ENCODE measurements around the gene PTPN14.
A peak's percentile ranks its signal among the peaks of the same experiment; 100 is the strongest.

PTPN14 gene

GRCh38 chr1:214449371-214449770 lies 102.0 kb downstream of the PTPN14 start:
- no peak for DNase-seq

- no peak for DNase-seq
Observed at GRCh38 chr1:214448536-214448935, 102.9 kb downstream of the PTPN14 start.

- DNase-seq: no peak
Observed at GRCh38 chr1:214447557-214447871, 103.9 kb downstream of the PTPN14 start.

- no peak for DNase-seq
Observed at GRCh38 chr1:214446772-214447556, 104.4 kb downstream of the PTPN14 start.

GRCh38 chr1:214445831-214446614 lies 105.4 kb downstream of the PTPN14 start:
- no peak for DNase-seq

- DNase-seq: no peak
Observed at GRCh38 chr1:214445199-214445598, 106.2 kb downstream of the PTPN14 start.

- DNase-seq: no peak
Observed at GRCh38 chr1:214444182-214444939, 107.0 kb downstream of the PTPN14 start.

- peak in 1 of 6 experiments; percentile 7 for DNase-seq
Observed at GRCh38 chr1:214441119-214441518, 110.3 kb downstream of the PTPN14 start.

GRCh38 chr1:214440219-214440965 lies 111.0 kb downstream of the PTPN14 start:
- no peak for DNase-seq

- peak in 1 of 6 experiments; percentile 28 for DNase-seq
Observed at GRCh38 chr1:214439352-214440119, 111.9 kb downstream of the PTPN14 start.

GRCh38 chr1:214438530-214438929 lies 112.9 kb downstream of the PTPN14 start:
- no peak for DNase-seq

GRCh38 chr1:214438075-214438474 lies 113.3 kb downstream of the PTPN14 start:
- DNase-seq: no peak

- DNase-seq: no peak
Observed at GRCh38 chr1:214435867-214436266, 115.5 kb downstream of the PTPN14 start.

- DNase-seq: no peak
Observed at GRCh38 chr1:214432245-214432644, 119.2 kb downstream of the PTPN14 start.

- DNase-seq: no peak
Observed at GRCh38 chr1:214429951-214430770, 121.2 kb downstream of the PTPN14 start.

GRCh38 chr1:214427871-214428277 lies 123.5 kb downstream of the PTPN14 start:
- peak in 5 of 6 experiments; percentile 1 to 78 (median 59) for DNase-seq

GRCh38 chr1:214426426-214426812 lies 125.0 kb downstream of the PTPN14 start:
- no peak for DNase-seq

GRCh38 chr1:214425716-214426425 lies 125.5 kb downstream of the PTPN14 start:
- no peak for DNase-seq

GRCh38 chr1:214425101-214425500 lies 126.3 kb downstream of the PTPN14 start:
- DNase-seq: no peak

GRCh38 chr1:214423045-214423444 lies 128.4 kb downstream of the PTPN14 start:
- no peak for DNase-seq
